K562 (cell line): Measurements from ENCODE around the gene FOXB2.

Experiments used
- EZH2 ChIP-seq: IDR thresholded peaks from 2 replicates; pipeline ENCODE4 v1.6.1; 2012; ENCODE audit warnings: low read depth, mild to moderate bottlenecking, inconsistent platforms, low read length, borderline replicate concordance
- HNRNPH1 ChIP-seq: fragments of 200-400 bp; formaldehyde crosslinking; optimal IDR thresholded peaks from 2 replicates; pipeline ENCODE3; 2017; ENCODE audit warnings: low read depth, mild to moderate bottlenecking, low read length, moderate library complexity
- KDM1A ChIP-seq, 2 experiments: fragments of 450-650 bp; IDR thresholded peaks; 2 replicates each; pipeline ENCODE4 v1.6.1; 2016; ENCODE audit warnings: mild to moderate bottlenecking in 2 of 2

GRCh38 chr9:76987594-76988200 is 31.8 kb upstream of the FOXB2 start:
- no peak for TF ChIP-seq EZH2
- TF ChIP-seq KDM1A (IDR thresholded peaks at IDR 0.05) = no peak
- TF ChIP-seq HNRNPH1 = no peak
